GM18858 (cell line): ENCODE results near the gene UFSP2.

Experiments
- ATAC-seq: cut with Tn5 transposase; IDR thresholded peaks from one replicate; pipeline ENCODE4 v1.9.1; 2021; ENCODE audit not compliant: unreplicated experiment

UFSP2 gene, protein sequence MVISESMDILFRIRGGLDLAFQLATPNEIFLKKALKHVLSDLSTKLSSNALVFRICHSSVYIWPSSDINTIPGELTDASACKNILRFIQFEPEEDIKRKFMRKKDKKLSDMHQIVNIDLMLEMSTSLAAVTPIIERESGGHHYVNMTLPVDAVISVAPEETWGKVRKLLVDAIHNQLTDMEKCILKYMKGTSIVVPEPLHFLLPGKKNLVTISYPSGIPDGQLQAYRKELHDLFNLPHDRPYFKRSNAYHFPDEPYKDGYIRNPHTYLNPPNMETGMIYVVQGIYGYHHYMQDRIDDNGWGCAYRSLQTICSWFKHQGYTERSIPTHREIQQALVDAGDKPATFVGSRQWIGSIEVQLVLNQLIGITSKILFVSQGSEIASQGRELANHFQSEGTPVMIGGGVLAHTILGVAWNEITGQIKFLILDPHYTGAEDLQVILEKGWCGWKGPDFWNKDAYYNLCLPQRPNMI

DNA sequence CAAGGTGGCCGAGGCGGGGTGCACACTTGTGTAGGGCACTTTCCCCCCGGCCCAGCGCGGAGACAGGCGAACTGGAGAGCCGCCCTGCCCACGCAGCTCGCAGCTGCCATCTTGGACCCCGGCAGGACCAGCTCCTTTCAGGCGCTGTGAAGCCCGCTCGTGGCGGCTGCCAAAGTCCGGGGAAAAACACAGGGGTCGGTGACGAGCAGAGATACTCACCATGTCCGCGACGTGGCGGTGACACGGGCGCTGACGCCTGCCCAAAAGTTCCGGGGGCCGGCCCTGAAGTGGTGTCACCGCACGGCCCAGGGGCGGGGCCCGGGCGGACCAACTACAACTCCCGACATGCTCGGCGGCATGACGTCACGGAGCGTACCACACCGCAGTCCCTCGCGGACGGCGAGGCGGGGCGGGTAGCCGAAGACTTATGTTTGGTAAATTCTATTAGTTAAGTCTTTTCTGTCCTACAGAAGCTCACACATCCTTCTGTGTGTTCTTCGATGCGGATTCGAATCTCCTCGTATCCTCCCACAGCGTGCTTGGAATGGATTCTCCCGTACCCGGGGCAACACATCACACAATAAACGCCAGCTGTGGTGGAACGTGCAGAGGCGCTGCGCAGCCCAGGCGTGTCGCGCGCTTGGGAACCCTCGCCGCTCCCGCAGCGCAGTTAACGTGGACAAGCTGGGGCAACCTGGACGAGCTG is at the start of gene UFSP2:
Gene UFSP2, minus strand, starts transcription at position 318 of the 706 bp plus-strand sequence. Its CDS starts 96 bp downstream, at position 222.
- ATAC-seq, result peak; percentile 89

DNA sequence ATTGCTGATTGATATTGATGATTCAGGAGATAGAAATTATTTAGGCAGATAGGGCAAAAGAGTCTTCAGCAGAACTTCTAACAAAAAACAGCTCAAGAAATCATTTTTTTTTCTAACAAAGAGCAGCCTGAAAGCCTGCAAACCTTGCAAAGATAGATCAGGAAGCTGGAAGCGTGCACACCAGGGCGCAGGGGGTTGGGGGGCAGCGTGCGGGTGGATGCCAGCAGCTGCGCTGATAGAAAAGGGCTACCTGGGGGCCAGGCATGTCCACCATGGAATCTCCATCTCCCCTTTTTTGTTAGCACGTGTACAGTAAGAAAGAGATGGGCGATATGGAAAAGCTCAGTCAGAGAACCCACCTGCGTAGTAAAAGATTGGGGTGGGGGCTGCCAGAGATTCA is 47.5 kb upstream of the UFSP2 start:
- ATAC-seq, result no peak

DNA sequence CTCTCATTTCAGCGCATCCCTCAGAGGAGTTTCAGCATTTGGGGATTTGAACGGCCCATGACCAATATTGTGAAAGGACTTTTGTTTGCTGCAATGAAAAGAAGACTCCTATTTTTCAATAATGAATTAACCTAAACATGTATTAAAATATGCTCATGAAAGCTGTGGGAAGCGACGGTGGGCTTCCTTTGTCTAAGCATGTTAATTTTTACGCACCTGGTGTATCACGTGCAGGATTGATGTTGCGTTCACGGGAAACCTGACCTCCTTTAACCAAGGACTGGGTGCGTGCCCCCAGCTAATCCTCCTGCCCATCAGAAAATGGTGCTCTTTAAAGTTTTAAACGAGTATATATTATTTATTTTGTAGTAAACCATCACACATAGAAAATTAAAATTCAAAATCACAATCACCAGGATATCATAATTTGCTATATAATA is 46.4 kb upstream of the UFSP2 start:
- ATAC-seq, result peak; percentile 9

DNA sequence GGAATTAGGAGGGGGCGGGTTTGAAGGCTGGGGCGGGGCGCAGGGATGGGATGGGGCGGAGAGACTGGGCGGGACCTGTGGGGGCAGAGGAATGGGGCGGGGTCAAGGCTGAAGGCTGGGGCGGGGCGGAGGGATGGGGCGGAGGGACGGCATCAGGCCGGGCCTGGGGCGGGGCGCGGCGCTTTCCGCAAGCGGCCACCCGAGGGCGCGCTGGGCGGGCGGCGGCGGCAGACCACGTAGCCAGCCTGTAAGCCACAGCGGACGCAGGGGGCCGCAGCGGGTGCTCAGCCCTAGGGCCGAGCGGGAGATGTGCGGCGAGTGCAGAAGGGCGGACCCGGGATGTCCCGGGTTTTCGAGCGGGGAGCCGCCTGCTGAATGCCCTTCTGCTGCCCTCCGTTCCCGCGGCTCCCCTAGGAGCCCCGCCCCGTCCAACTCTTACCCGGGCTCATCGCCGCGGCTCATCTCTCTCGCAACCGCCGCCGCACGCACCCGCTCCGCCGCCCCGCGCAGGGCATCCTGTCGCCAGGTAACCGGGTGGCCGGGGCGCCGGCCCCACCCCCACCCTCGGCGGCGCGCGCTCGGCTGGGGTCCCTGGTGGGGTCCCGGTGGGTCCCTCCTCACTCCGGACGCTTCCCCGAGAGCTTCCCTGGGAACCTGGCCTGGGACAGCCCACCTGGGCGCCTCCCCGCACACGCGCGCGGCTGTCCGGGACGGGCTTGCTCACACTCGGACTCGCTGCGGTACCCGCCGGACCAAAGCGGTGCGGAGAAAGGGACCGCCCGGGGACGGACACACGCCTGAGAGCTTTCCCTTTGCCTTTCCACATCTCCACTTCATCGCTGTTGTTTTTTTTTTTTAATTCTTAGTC is 45.7 kb upstream of the UFSP2 start, which contains the start of gene CCDC110:
Gene CCDC110, minus strand, starts transcription at position 499 of the 868 bp plus-strand sequence. Its CDS starts 50 bp downstream, at position 449.
- ATAC-seq, result peak; percentile 69

DNA sequence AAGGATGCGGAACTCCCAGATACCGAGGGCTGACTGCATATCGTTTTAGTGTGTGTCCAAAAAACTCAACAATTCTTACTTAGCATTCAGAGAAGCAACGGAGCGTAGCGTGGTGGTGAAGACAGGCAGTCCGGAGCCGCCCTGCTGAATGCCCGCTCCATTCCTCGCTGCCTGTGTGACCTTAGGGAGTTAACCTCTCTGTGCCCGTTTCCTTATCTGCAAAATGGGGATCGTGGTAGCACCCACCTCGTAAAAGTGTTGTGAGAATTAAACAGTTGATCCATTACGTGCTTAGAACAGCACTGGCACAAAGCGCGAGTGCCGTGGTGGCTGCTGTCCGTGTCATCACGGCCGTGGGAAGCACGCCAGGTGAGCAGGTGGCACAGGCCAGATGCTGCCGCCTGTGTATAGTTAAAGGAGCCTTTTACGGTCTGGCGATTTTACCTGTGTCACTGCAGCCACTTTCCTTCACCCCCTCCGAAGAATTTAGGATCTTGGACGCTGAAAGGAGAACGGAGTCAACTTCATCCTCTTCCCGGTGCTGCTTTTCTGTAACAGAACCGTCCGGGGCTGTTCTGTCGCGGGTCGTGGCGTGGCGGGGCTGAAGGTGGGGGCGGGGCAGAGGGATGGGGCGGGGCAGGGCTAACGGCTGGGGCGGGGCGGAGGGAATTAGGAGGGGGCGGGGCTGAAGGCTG is 44.9 kb upstream of the UFSP2 start:
- ATAC-seq, result no peak

DNA sequence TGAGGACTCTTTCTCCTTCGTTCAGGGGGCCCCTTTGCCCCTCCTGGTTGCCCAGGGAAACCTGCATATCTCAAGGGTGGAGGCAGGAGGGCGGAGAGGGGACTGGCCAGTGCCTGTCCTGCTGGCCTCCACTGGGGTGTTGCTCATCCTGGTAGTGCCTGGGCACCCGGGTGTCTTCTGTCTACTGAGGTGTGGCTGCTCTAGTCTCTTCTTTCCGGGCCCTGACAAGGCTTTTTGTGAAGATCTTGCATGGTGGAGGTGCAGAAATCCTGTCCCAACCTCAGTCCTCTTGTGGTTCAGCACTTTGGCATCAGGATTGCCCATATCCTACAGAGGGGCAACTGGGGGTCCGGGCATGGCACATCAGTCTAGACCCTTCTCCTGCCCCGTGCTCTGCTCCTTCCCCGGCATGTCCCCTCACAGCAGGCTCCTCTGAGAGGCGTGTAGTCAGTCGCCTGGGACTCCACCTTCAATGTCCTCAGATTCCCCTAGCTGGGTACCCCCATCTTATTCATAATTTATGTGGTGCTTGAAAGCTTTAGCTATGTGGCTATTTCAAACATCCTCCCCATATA is 43.9 kb upstream of the UFSP2 start:
- ATAC-seq, result no peak

DNA sequence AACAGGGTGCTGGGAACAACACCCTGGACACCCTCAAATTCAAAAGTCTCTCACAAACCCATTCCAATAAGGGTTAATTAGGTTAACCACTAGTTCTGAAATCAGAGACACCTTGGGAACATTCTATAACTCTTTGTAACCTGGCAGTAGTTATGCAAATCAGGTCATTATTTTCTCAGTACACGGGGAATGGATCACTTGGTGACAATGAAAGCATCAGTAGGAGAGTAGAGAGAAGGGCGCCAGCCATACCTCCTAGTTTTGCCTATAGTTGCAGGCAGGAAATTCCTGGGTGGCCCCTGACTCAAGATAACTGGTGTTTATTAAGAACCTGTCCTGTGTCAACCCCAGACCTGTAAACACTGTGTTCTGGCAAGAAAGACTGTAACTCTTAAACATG is 43.2 kb upstream of the UFSP2 start:
- no peak for ATAC-seq

DNA sequence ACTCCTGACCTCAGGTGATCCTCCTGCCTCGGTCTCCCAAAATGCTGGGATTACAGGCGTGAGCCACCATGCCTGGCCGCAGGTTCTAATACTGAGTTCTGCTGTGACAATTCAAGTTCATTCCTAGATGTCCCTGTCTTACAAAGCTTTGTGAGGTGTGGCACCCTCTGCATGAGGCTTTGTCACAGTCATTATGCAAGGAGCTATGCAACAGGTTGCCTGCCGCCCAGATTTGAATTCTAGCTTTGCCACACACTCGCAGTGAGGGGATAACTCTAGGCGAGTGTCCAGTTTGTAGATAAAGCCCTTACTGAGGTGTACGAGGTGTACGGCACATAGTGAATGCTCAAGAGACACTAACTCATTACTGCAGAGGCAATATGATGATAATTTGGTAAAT is 42.2 kb upstream of the UFSP2 start:
- no peak for ATAC-seq

DNA sequence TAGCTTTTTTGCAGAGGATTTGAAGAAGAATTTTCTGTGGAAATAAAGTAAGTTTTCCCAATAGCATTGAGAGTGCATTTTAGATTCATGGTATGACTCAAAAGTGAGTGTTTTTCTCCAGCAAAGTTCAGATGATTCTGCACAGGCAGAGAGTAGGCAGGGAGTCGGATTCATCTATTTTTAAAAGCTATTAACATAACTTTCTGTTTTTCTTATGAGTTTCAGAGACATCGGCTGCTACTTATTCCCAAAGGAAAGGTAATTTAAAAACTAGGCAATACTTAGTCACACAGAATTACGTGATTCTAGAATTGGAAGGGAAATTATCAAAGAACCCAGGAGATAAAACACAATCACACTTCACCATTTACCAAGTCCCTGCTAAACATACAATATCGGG is 41.3 kb upstream of the UFSP2 start:
- ATAC-seq, result no peak

DNA sequence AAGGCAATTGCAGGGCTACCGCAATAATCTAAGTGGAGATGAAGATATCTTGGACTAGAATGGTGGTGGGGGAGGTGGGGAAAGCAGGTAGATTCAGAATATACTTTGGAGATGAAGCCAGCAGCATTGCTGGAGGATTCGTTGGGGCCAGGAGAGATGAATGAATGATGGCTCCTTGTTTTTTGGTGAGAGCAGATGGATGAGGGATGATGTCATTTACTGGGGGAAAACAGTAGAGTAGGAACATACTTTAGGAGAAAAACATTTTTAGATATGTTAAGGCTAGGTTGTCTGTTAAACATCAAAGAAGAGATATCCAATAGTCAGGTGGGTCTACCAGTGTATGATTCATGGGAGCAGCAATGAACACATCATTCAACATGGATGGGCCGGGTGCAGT is 39.9 kb upstream of the UFSP2 start:
- ATAC-seq, result no peak

DNA sequence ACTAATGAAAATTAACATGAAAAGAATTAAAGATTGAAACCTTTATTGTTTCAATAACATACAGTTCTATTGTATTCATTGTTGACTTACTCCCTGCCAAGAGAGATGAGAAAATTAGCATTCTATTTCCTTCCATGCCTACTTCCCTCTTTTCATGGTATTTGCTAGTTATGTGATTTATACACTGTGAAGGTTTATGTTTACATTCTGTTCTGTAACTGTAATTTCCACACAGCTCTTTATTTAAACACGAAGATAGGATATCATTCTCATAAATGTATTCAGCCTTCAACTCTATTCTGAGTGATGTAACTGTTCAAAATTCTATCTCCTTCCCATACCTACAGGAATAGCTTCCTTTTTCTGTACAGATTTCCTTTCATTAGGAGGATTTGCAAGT is 39.1 kb upstream of the UFSP2 start:
- no peak for ATAC-seq

DNA sequence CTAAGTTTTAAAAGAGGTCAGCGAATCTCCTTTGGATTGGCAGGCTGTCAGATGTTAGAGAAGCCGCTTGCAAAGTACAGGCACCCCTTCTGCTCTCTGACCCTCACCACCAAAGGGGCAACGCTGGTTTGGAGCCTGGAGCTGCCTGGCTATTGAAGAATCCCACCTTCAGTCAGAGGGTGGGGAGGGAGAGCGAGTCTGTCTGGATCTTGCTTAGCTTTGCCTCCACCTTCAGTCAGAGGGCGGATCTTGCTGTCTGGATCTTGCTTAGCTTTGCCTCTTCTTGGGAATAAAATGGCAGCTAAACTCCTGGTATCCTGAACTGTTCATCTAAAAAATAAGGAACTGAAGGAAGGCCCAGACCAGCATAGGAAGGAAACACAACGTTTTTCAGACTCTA is 38.4 kb upstream of the UFSP2 start:
- no peak for ATAC-seq

DNA sequence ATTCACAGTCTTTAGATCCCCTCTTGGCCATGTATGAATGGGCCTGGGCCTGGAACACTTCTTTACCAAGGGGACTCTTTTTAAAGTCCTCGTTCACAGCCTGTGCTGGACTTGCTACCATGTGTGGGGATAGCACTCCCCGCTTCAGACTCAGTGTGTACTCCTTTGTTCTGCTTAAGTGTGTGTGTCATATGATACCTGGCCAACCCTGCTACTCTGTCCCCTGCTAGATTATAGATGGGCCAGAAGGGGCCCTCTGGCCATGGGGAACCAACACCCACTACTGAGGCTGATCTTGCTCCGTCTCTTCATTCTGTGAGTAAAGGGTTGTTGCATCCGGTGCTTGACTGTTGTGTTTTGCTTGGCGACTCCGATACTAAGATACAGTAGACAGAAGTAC is 37.8 kb upstream of the UFSP2 start:
- no peak for ATAC-seq

DNA sequence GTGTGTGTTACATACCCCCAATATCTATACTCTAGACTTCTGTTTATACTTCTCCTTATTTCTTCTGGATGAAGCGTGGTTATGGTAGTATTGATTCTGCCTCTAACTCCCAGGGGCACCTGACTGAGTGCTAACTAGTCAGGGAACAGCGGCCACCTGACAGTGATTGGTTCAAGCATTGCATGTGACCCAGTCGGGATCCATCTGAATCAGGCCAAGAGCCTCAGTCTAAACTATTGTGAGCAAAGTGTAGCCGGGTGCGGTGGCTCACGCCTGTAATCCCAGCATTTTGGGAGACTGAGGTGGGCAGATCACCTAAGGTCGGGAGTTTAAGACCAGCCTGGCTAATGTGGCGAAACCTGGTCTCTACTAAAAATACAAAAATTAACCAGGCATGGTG is 35.8 kb upstream of the UFSP2 start:
- ATAC-seq, result no peak

DNA sequence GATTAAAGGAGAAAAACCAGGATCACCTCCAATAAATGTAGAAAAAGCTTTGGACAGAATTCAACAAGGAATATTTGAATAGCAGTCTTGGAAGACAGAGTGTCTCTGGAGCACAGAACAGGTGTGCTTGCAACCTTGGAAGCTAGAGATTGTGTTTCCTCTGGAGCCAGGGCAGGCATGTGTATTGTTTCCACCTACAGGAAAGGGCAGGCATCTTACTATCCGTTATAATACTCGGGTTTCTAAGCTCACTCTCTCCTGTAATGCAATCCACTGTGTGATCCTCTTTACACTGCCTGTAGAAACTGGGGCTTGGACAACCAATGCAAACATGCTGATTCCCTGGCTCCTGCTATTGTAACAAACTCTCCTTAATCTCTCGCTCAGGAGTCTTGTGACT is 31.4 kb upstream of the UFSP2 start:
- no peak for ATAC-seq

DNA sequence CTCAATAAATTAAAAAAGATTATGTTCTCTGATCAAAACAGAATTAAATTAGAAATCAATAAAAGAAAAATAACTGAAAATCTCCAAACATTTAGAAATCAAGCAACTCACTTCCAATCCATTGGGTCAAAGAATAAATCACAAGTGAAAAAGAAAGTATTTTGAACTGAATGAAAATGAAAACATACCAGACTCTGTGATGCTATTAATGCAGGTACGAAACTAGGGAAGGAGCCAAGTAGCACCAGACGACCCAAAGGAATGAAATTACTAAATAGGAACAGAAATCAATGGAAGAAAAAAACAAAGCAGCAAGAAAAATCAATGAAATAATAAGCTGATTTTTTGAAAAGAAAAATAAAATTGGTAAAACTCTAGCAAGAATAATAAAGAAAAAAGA is 30.4 kb upstream of the UFSP2 start:
- no peak for ATAC-seq

DNA sequence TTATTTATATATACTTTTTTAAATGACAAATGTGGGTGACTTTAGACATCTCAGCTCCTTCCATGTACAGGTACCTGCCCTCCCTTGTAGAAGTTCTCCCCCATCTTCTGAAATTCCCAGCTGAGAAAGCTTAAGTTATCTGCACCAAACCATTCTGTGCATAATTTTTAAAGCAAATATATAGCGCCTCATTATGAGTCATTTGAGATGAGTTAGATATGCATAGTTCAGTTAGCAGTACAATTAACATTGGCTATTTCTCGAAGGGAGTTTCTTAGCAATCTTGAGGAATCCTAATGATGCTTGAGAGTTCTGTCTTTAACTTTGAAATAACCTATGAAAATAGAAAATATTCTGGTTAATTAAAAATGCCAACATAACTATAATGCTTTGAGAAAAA is 19.4 kb upstream of the UFSP2 start:
- no peak for ATAC-seq

DNA sequence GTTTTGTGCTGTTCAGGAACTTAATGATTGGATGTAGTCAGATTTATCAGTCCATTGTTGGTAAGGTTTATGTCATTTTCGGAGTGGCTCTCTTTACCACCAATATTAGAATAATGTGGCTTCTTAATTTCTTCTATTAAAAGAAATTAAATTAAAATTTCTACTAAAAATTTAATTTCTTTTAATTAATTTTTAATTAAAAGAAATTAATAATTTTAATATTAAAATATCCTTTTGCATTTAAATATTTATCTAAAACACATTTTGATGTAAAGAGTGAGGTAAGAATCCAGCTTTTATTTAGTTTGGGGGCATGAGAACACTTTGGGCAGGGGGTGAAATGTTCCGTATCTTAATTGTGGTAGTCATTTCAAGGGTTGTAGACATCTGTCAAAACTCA is 15.7 kb upstream of the UFSP2 start:
- no peak for ATAC-seq

DNA sequence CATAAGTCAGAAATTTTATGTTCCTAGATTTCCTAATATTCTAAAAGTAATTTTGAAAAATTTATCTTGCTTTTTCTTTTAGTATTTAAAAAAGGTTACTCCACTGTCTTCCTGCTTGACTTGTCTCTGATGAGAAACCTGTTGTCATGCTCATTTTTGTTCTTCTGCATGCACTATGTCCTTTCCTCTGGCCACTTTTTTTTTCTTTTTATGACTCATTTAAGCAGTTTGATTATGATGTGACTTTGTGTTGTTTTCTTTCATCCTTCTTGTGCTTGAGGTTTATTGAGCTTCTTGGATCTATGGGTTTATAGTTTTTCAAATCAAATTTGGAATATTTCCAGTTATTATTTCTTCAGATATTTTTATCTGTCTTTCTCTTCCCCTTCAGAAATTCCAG is 12.0 kb upstream of the UFSP2 start:
- peak; percentile 79 for ATAC-seq

DNA sequence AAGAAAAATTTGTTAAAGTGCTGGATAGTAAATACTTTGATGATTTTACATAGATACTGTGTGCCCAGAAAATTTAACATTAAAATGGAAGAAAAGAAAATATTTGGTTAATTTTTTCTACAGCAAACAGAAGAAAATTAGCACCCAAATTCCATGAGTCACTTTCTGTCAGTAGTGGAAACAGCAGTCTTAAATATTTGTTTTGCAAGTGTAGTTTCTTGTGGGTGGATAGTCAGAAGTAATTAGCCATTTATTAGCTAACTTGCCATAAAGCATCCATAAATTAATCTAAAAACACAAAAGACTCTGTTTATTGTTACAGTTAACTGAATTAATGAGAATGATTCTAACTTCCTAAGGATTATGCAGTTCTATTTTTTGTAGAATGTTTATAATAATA is 9.7 kb upstream of the UFSP2 start:
- no peak for ATAC-seq
